ENCODE measurements around the gene COX5A. TPM values are rescaled to one million over a fixed set of nuclear protein-coding genes. Genes with fewer than 3 reads are reported as not detected.
"Not testable (repeated sequence)": the region's sequence is repeated elsewhere in the genome, so short reads cannot be mapped to it uniquely, and the experiment has no call there.

The COX5A gene
- polyA plus RNA-seq, 3 donors: 192 to 378 (median 239) TPM

GRCh38 chr15:74887537-74888193 lies 50.2 kb downstream of the COX5A start:
- 72 to 87% (median 73%) methylated on average over 7 to 8 of the region's 10 CpGs for WGBS, 3 donors
- H3K27ac ChIP-seq (ENCODE audit: low read depth, low read length): not testable (repeated sequence)

GRCh38 chr15:74885461-74885860 lies 52.4 kb downstream of the COX5A start:
- H3K27ac ChIP-seq (ENCODE audit: low read depth, low read length): no peak overlapping the region
- WGBS, 3 donors: 82 to 91% (median 90%) methylated on average over 5 of the region's 5 CpGs

GRCh38 chr15:74884428-74885223 lies 53.2 kb downstream of the COX5A start:
- 70 to 86% (median 78%) methylated on average over 4 of the region's 4 CpGs for WGBS, 3 donors
- no peak overlapping the region for H3K27ac ChIP-seq (ENCODE audit: low read depth, low read length)

- no peak overlapping the region for H3K27ac ChIP-seq (ENCODE audit: low read depth, low read length)
- WGBS, 3 donors: 92 to 97% (median 96%) methylated on average over 6 of the region's 6 CpGs
These were observed 55.3 kb downstream of the COX5A start for GRCh38 chr15:74882528-74882927.

GRCh38 chr15:74878273-74878672 lies 59.6 kb downstream of the COX5A start:
- H3K27ac ChIP-seq (ENCODE audit: low read depth, low read length): no peak overlapping the region
- WGBS, 3 donors: 75 to 92% (median 89%) methylated on average over 4 of the region's 4 CpGs

- no peak overlapping the region for H3K27ac ChIP-seq (ENCODE audit: low read depth, low read length)
- 30 to 39% (median 32%) methylated on average over 16 of the region's 16 CpGs for WGBS, 3 donors
These were observed 64.0 kb downstream of the COX5A start for GRCh38 chr15:74873756-74874424.

GRCh38 chr15:74873036-74873755 lies 64.7 kb downstream of the COX5A start, which contains the start of gene SCAMP2:
Gene SCAMP2, minus strand, starts transcription at chr15:74873365. Its CDS starts 110 bp downstream, at chr15:74873255.
- H3K27ac ChIP-seq (ENCODE audit: low read depth, low read length): peak within 1 kb of the TSS; percentile 19
- WGBS, 3 donors: 1% methylated on average over 39 to 49 of the region's 52 CpGs

GRCh38 chr15:74872702-74873035 lies 65.2 kb downstream of the COX5A start:
- 1% methylated on average over 11 of the region's 11 CpGs for WGBS, 3 donors
- H3K27ac ChIP-seq (ENCODE audit: low read depth, low read length): peak overlapping the region; percentile 19

- no peak overlapping the region for H3K27ac ChIP-seq (ENCODE audit: low read depth, low read length)
- 25% methylated on average over 6 of the region's 6 CpGs for WGBS, 3 donors
These were observed 67.2 kb downstream of the COX5A start for GRCh38 chr15:74870436-74871215.

Other genes with a start within 250 kb of the COX5A start
- 10 to 100 TPM in 2 of 3 donors, 1 to 10 TPM in 1; 8.4 to 16.2 (median 13.4) TPM for gene EDC3, start 242.0 kb downstream of the COX5A start, polyA plus RNA-seq
- gene CYP1A1, start 212.5 kb downstream of the COX5A start, polyA plus RNA-seq: 10 to 100 TPM in 1 of 3 donors, 1 to 10 TPM in 1, under 1 TPM in 1; 0.21 to 12.7 (median 1.2) TPM
- gene CYP1A2, start 189.2 kb downstream of the COX5A start, polyA plus RNA-seq: under 1 TPM in 2 of 3 donors, not detected in 1; 0.07 to 0.27 TPM
- gene CSK, start 156.0 kb downstream of the COX5A start, polyA plus RNA-seq: 10 to 100 TPM; 13.2 to 33.6 (median 31.7) TPM
- gene LMAN1L, start 125.2 kb downstream of the COX5A start, polyA plus RNA-seq: under 1 TPM in 1 of 3 donors, not detected in 2; 0.01 TPM
- not detected for gene CPLX3, start 111.4 kb downstream of the COX5A start, polyA plus RNA-seq
- gene ULK3, start 94.9 kb downstream of the COX5A start, polyA plus RNA-seq: 10 to 100 TPM; 18.1 to 24.7 (median 22.6) TPM
- 10 to 100 TPM; 26.3 to 48.1 (median 34.8) TPM for gene SCAMP2, start 64.7 kb downstream of the COX5A start, polyA plus RNA-seq
- gene MPI, start 48.0 kb downstream of the COX5A start, polyA plus RNA-seq: 10 to 100 TPM; 16.9 to 24.3 (median 24.1) TPM
- gene FAM219B, start 31.2 kb downstream of the COX5A start, polyA plus RNA-seq: 10 to 100 TPM; 20.3 to 65.4 (median 43.0) TPM
- 1 to 10 TPM; 3.4 to 6.3 (median 5.0) TPM for gene RPP25, start 18.7 kb upstream of the COX5A start, polyA plus RNA-seq
- gene SCAMP5, start 57.5 kb upstream of the COX5A start, polyA plus RNA-seq: 10 to 100 TPM in 1 of 3 donors, 1 to 10 TPM in 2; 1.5 to 49.1 (median 2.8) TPM
- gene PPCDC, start 85.5 kb upstream of the COX5A start, polyA plus RNA-seq: 10 to 100 TPM; 11.1 to 25.0 (median 19.1) TPM